Keratinocyte (primary cell): Measurements from ENCODE around the gene CD72. TPM values are rescaled to one million over a fixed set of nuclear protein-coding genes. Genes with fewer than 3 reads are reported as not detected.

Source experiments
- DNase-seq: peaks from one replicate; pipeline ENCODE4 v3.0.0-alpha.2; 2011; ENCODE audit warnings: low read depth, missing footprints, low spot score
- FAIRE-seq: peaks from 2 replicates; lab custom pipeline; 2011; peaks lifted over from hg19 to GRCh38; lab: Jason Lieb, UNC
- H2AFZ ChIP-seq: 2 replicates; pipeline ENCODE4 v1.6.0; 2012; ENCODE audit warnings: low read length, control low read depth, inconsistent platforms; ENCODE audit not compliant: control insufficient read depth
- H3K27ac ChIP-seq: 2 replicates; pipeline ENCODE4 v1.5.1; 2011; ENCODE audit warnings: low read length; ENCODE audit not compliant: control insufficient read depth, insufficient read depth
- H3K27me3 ChIP-seq: 3 replicates; pipeline ENCODE4 v1.6.0; 2011; ENCODE audit warnings: low read length; ENCODE audit not compliant: control insufficient read depth, insufficient read depth; ENCODE audit errors: extremely low read depth
- H3K36me3 ChIP-seq, 2 experiments: 2 replicates in 1 of 2; 3 replicates in 1 of 2; pipeline ENCODE4 v1.5.1; 2011; ENCODE audit warnings: low read length in 2 of 2, mild to moderate bottlenecking in 1 of 2; ENCODE audit not compliant: control insufficient read depth in 2 of 2, insufficient read depth in 2 of 2; ENCODE audit errors: extremely low read depth in 1 of 2
- H3K4me1 ChIP-seq: 3 replicates; pipeline ENCODE4 v1.5.1; 2011; ENCODE audit warnings: low read length; ENCODE audit not compliant: control insufficient read depth, insufficient read depth; ENCODE audit errors: extremely low read depth
- H3K4me2 ChIP-seq: 3 replicates; pipeline ENCODE4 v1.6.0; 2011; ENCODE audit warnings: low read depth, low read length; ENCODE audit not compliant: control insufficient read depth, insufficient read depth; ENCODE audit errors: extremely low read depth
- H3K4me3 ChIP-seq, 3 experiments: fragments of 200-600 bp in 1 of 3; sonication (generic) in 1 of 3; 2 replicates in 2 of 3; 3 replicates in 1 of 3; pipeline ENCODE4 v1.5.1; 2011 to 2016; ENCODE audit warnings: low read length in 3 of 3, mild to moderate bottlenecking in 3 of 3, control low read depth in 2 of 3, inconsistent platforms in 1 of 3, low read depth in 1 of 3, mixed read lengths in 1 of 3, mixed run types in 1 of 3, moderate library complexity in 1 of 3; ENCODE audit not compliant: control insufficient read depth in 2 of 3, insufficient read depth in 2 of 3; ENCODE audit errors: extremely low read depth in 1 of 3
- H3K79me2 ChIP-seq: 2 replicates; pipeline ENCODE4 v1.6.0; 2012; ENCODE audit warnings: low read length; ENCODE audit not compliant: control insufficient read depth, insufficient read depth
- H3K9ac ChIP-seq: 3 replicates; pipeline ENCODE4 v1.6.0; 2011; ENCODE audit warnings: low read length; ENCODE audit not compliant: control insufficient read depth, insufficient read depth; ENCODE audit errors: extremely low read depth
- H3K9me1 ChIP-seq: 3 replicates; pipeline ENCODE4 v1.6.0; 2011; ENCODE audit warnings: low read length; ENCODE audit not compliant: control insufficient read depth, insufficient read depth; ENCODE audit errors: extremely low read depth
- H3K9me3 ChIP-seq: 2 replicates; pipeline ENCODE4 v1.5.1; 2012; ENCODE audit warnings: low read depth, low read length; ENCODE audit not compliant: control insufficient read depth
- H4K20me1 ChIP-seq: 3 replicates; pipeline ENCODE4 v1.6.0; 2011; ENCODE audit warnings: low read length; ENCODE audit not compliant: control insufficient read depth, insufficient read depth; ENCODE audit errors: extremely low read depth
- EZH2 ChIP-seq: IDR thresholded peaks from one replicate; pipeline ENCODE4 v1.6.1; 2012; ENCODE audit warnings: inconsistent platforms, mild to moderate bottlenecking, low read length, moderate library complexity
- dilution Hi-C: fragments of 300-500 bp; cut with MboI; formaldehyde crosslinking; loops from one replicate; pipeline ENCODE4 v1.7.0; 2020; ENCODE audit warnings: low sequenced_read_pairs; ENCODE audit not compliant: extremely low pct_ligation_motif_present
- polyA plus RNA-seq, 5 experiments: library from polyadenylated mRNA; depleted of rRNA in 3 of 5; stranded (reverse) in 3 of 5; stranded (forward) in 1 of 5; unstranded in 1 of 5; fragments of >200 nt; gene quantifications; 1 replicate in 1 of 5; 2 replicates in 3 of 5; 3 replicates in 1 of 5; pipeline versions ENCODE4 v1.2.1 to v1.2.3, GENCODE V29; 2011 to 2012; ENCODE audit warnings: missing spikeins in 2 of 5, low read depth in 1 of 5, low replicate concordance in 1 of 5
- TF ChIP-seq, protein P1 (sequence below), 3 experiments: IDR thresholded peaks in 1 of 3; conservative IDR thresholded peaks in 1 of 3; optimal IDR thresholded peaks in 1 of 3; 2 replicates in 2 of 3; 3 replicates in 1 of 3; pipeline versions ENCODE3 to v1.5.1; 2011; ENCODE audit warnings: low read length in 3 of 3, mild to moderate bottlenecking in 3 of 3, moderate library complexity in 2 of 3, control low read depth in 1 of 3, inconsistent platforms in 1 of 3; ENCODE audit not compliant: insufficient read depth in 2 of 3; ENCODE audit errors: extremely low read depth in 1 of 3

Gene CD72
- polyA plus RNA-seq, 1 donor (not counting 4 experiments of a cell fraction or from before 2014, with no cell fraction given): 0.66 TPM

DNA sequence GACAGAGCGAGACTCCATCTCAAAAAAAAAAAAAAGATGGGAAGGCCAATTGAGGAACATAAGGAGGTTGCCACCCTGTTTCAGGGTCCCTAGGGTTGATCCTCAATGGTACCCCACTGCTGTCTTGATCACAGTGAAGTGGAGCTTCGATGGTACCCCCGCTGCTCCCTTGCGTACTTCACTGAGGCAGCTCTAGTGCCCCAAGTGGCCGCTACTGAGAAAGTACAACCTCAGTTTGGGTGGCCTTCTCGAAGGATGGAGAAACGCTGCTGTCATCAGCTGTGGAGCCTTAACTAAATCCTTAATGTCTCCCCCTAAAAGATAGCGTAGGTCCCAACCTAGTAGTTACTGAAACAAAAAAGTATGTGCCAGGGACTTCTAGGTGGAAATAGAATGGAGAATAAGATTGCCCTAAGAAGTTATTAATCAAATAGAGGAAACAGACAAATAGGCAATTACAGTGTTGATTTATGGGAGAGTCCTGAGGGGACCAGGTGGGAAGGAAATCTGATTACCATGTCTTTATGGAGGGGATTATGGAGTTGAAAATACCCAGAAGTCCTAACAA lies 6.9 kb downstream of the CD72 start:
- dilution Hi-C loops: no loop called here
- Histone ChIP-seq H3K27ac (no peak overlapping the region), H3K9me3 (no peaks in the 10 kb centered on the region), H3K9ac (no peak overlapping the region), H3K9me1 (no peaks in the 10 kb centered on the region), H3K27me3 (peaks cover 12% of the 10 kb centered on the region), H3K79me2 (peaks cover 3% of the 10 kb centered on the region), H3K4me1 (peaks cover under 1% of the 10 kb centered on the region), H2AFZ (no peak overlapping the region), H3K4me2 (no peak overlapping the region), H4K20me1 (no peaks in the 10 kb centered on the region), H3K36me3 (peaks cover 9 to 25% of the 10 kb centered on the region in 2 experiments), H3K4me3 (no peak overlapping the region)
- TF ChIP-seq, protein P1, sequence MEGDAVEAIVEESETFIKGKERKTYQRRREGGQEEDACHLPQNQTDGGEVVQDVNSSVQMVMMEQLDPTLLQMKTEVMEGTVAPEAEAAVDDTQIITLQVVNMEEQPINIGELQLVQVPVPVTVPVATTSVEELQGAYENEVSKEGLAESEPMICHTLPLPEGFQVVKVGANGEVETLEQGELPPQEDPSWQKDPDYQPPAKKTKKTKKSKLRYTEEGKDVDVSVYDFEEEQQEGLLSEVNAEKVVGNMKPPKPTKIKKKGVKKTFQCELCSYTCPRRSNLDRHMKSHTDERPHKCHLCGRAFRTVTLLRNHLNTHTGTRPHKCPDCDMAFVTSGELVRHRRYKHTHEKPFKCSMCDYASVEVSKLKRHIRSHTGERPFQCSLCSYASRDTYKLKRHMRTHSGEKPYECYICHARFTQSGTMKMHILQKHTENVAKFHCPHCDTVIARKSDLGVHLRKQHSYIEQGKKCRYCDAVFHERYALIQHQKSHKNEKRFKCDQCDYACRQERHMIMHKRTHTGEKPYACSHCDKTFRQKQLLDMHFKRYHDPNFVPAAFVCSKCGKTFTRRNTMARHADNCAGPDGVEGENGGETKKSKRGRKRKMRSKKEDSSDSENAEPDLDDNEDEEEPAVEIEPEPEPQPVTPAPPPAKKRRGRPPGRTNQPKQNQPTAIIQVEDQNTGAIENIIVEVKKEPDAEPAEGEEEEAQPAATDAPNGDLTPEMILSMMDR (optimal IDR thresholded peaks at IDR 0.05 in 1 of 3, IDR thresholded peaks at IDR 0.05 in 1 of 3, conservative IDR thresholded peaks at IDR 0.05 in 1 of 3; ENCODE audit: extremely low read depth in 1 of 3, insufficient read depth in 2 of 3, low read length in 3 of 3): peak; percentile 73 to 83 (median 76)
- no peak for TF ChIP-seq EZH2
- no peak for DNase-seq
- peak; percentile 92 for FAIRE-seq

DNA sequence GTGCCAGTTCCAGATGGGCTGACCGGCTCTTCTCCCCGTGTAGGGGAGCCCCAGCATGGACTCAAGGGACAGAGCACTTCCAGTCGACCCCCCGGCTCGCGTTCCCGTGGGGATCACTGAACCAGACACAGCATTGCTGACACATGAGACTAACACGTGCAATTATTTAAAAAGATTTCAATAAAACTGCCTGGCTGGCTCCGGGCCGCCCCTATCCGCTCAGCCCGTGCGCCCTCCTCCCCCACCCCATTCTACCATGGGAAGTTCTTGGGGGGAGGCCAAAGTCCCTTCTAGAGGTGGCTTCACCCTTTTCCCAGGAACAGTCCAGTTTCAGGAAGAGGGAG lies 8.4 kb downstream of the CD72 start:
- Histone ChIP-seq H3K27me3 (no peaks in the 10 kb centered on the region), H3K4me2 (no peak overlapping the region), H3K4me1 (peaks cover 6% of the 10 kb centered on the region), H3K9ac (no peak overlapping the region), H3K79me2 (peaks cover 9% of the 10 kb centered on the region), H3K9me1 (no peaks in the 10 kb centered on the region), H3K27ac (no peak overlapping the region), H3K9me3 (no peaks in the 10 kb centered on the region), H2AFZ (no peak overlapping the region), H4K20me1 (no peaks in the 10 kb centered on the region), H3K4me3 (no peak overlapping the region), H3K36me3 (peaks cover 9 to 25% of the 10 kb centered on the region in 2 experiments)
- dilution Hi-C loops: no loop called here
- TF ChIP-seq EZH2: no peak
- TF ChIP-seq, protein P1 (optimal IDR thresholded peaks at IDR 0.05 in 1 of 3, IDR thresholded peaks at IDR 0.05 in 1 of 3, conservative IDR thresholded peaks at IDR 0.05 in 1 of 3; ENCODE audit: extremely low read depth in 1 of 3, insufficient read depth in 2 of 3, low read length in 3 of 3): no peak
- FAIRE-seq: no peak
- DNase-seq: no peak
